ENCODE results near the gene BLMH.
A peak's percentile ranks its signal among the peaks of the same experiment; 100 is the strongest.

The BLMH gene

GRCh38 chr17:30290077-30290476 lies 1.7 kb downstream of the BLMH start:
- no peaks in the 10 kb centered on the region for H3K4me1 Mint-ChIP-seq
- H3K4me3 Mint-ChIP-seq = peak overlapping the region; percentile 87 to 93
- ATAC-seq = no peak
- no peak for DNase-seq
- H3K27ac Mint-ChIP-seq = no peak overlapping the region
- H3K27me3 Mint-ChIP-seq = no peaks in the 10 kb centered on the region
- no peaks in the 10 kb centered on the region for H3K9me3 Mint-ChIP-seq

- Mint-ChIP-seq H3K4me3 (no peak overlapping the region), H3K27me3 (no peaks in the 10 kb centered on the region), H3K27ac (no peak overlapping the region), H3K4me1 (no peaks in the 10 kb centered on the region), H3K9me3 (no peaks in the 10 kb centered on the region)
- DNase-seq (no peak), ATAC-seq (no peak)
These were observed 12.6 kb downstream of the BLMH start for GRCh38 chr17:30279156-30279555.

GRCh38 chr17:30278032-30278431 lies 13.7 kb downstream of the BLMH start:
- Mint-ChIP-seq H3K9me3 (no peaks in the 10 kb centered on the region), H3K4me1 (no peaks in the 10 kb centered on the region), H3K27me3 (no peaks in the 10 kb centered on the region), H3K4me3 (no peak overlapping the region), H3K27ac (no peak overlapping the region)
- ATAC-seq = no peak
- DNase-seq = no peak

GRCh38 chr17:30275911-30276310 lies 15.8 kb downstream of the BLMH start:
- DNase-seq (no peak), ATAC-seq (no peak)
- H3K27me3 Mint-ChIP-seq = no peaks in the 10 kb centered on the region
- no peaks in the 10 kb centered on the region for H3K9me3 Mint-ChIP-seq
- H3K4me1 Mint-ChIP-seq = no peaks in the 10 kb centered on the region
- H3K27ac Mint-ChIP-seq = peak overlapping the region in 1 of 2 donors; percentile 6
- no peak overlapping the region for H3K4me3 Mint-ChIP-seq

GRCh38 chr17:30274887-30275286 lies 16.9 kb downstream of the BLMH start:
- no peak for DNase-seq
- H3K27ac Mint-ChIP-seq = peak overlapping the region in 1 of 2 donors; percentile 54
- H3K27me3 Mint-ChIP-seq = no peaks in the 10 kb centered on the region
- H3K4me3 Mint-ChIP-seq = no peak overlapping the region
- ATAC-seq = no peak
- no peaks in the 10 kb centered on the region for H3K9me3 Mint-ChIP-seq
- no peaks in the 10 kb centered on the region for H3K4me1 Mint-ChIP-seq

GRCh38 chr17:30273373-30273772 lies 18.4 kb downstream of the BLMH start:
- H3K9me3 Mint-ChIP-seq = no peaks in the 10 kb centered on the region
- DNase-seq = no peak
- ATAC-seq = no peak
- H3K4me3 Mint-ChIP-seq = no peak overlapping the region
- H3K4me1 Mint-ChIP-seq = no peaks in the 10 kb centered on the region
- H3K27me3 Mint-ChIP-seq = no peaks in the 10 kb centered on the region
- H3K27ac Mint-ChIP-seq = no peak overlapping the region

- H3K27ac Mint-ChIP-seq = no peak overlapping the region
These were observed 20.6 kb downstream of the BLMH start for GRCh38 chr17:30271102-30271501.

GRCh38 chr17:30267625-30268024 lies 24.1 kb downstream of the BLMH start:
- Mint-ChIP-seq H3K9me3 (no peaks in the 10 kb centered on the region), H3K27ac (no peak overlapping the region), H3K4me3 (no peak overlapping the region), H3K4me1 (no peaks in the 10 kb centered on the region), H3K27me3 (no peaks in the 10 kb centered on the region)
- ATAC-seq (no peak), DNase-seq (no peak)

More at GRCh38 chr17:30271102-30271501, 20.6 kb downstream of the BLMH start:
- H3K4me1 Mint-ChIP-seq = no peaks in the 10 kb centered on the region
- no peaks in the 10 kb centered on the region for H3K27me3 Mint-ChIP-seq
- no peaks in the 10 kb centered on the region for H3K9me3 Mint-ChIP-seq
- no peak overlapping the region for H3K4me3 Mint-ChIP-seq
- ATAC-seq = no peak
- DNase-seq = no peak

- Mint-ChIP-seq H3K4me1 (peaks cover 6% of the 10 kb centered on the region), H3K4me3 (no peak overlapping the region), H3K27ac (no peak overlapping the region), H3K27me3 (no peaks in the 10 kb centered on the region), H3K9me3 (no peaks in the 10 kb centered on the region)
- ATAC-seq (no peak), DNase-seq (no peak)
These were observed 28.0 kb downstream of the BLMH start for GRCh38 chr17:30263552-30264333.

GRCh38 chr17:30256756-30257506 lies 34.8 kb downstream of the BLMH start:
- ATAC-seq (no peak), DNase-seq (no peak)
- Mint-ChIP-seq H3K27me3 (no peaks in the 10 kb centered on the region), H3K4me1 (peaks cover 11% of the 10 kb centered on the region), H3K4me3 (no peak overlapping the region), H3K27ac (no peak overlapping the region), H3K9me3 (no peaks in the 10 kb centered on the region)

- no peak for DNase-seq
- H3K4me3 Mint-ChIP-seq = no peak overlapping the region
- H3K27me3 Mint-ChIP-seq = no peaks in the 10 kb centered on the region
- peaks cover 10% of the 10 kb centered on the region for H3K4me1 Mint-ChIP-seq
- ATAC-seq = no peak
- H3K9me3 Mint-ChIP-seq = no peaks in the 10 kb centered on the region
- no peak overlapping the region for H3K27ac Mint-ChIP-seq
These were observed 37.6 kb downstream of the BLMH start for GRCh38 chr17:30254150-30254549.

- DNase-seq = no peak
- ATAC-seq = no peak
- Mint-ChIP-seq H3K27ac (peak overlapping the region in 1 of 2 donors; percentile 67), H3K9me3 (no peaks in the 10 kb centered on the region), H3K4me3 (no peak overlapping the region), H3K4me1 (peaks cover 2% of the 10 kb centered on the region), H3K27me3 (no peaks in the 10 kb centered on the region)
These were observed 38.4 kb downstream of the BLMH start for GRCh38 chr17:30253312-30253711.

GRCh38 chr17:30251931-30252330 lies 39.8 kb downstream of the BLMH start:
- no peak for ATAC-seq
- no peak for DNase-seq
- Mint-ChIP-seq H3K4me1 (no peaks in the 10 kb centered on the region), H3K9me3 (no peaks in the 10 kb centered on the region), H3K27me3 (no peaks in the 10 kb centered on the region), H3K4me3 (no peak overlapping the region), H3K27ac (no peak overlapping the region)

GRCh38 chr17:30249460-30249859 lies 42.3 kb downstream of the BLMH start:
- Mint-ChIP-seq H3K4me3 (no peak overlapping the region), H3K9me3 (no peaks in the 10 kb centered on the region), H3K27ac (no peak overlapping the region), H3K4me1 (no peaks in the 10 kb centered on the region), H3K27me3 (no peaks in the 10 kb centered on the region)
- no peak for DNase-seq
- ATAC-seq = no peak

- DNase-seq (no peak), ATAC-seq (no peak)
- H3K27ac Mint-ChIP-seq = peak overlapping the region; percentile 54 to 86
- no peaks in the 10 kb centered on the region for H3K27me3 Mint-ChIP-seq
- H3K9me3 Mint-ChIP-seq = no peaks in the 10 kb centered on the region
- H3K4me1 Mint-ChIP-seq = no peaks in the 10 kb centered on the region
- H3K4me3 Mint-ChIP-seq = no peak overlapping the region
These were observed 43.0 kb downstream of the BLMH start for GRCh38 chr17:30248786-30249185.

- Mint-ChIP-seq H3K4me3 (no peak overlapping the region), H3K27ac (no peak overlapping the region), H3K9me3 (no peaks in the 10 kb centered on the region), H3K4me1 (no peaks in the 10 kb centered on the region), H3K27me3 (no peaks in the 10 kb centered on the region)
- DNase-seq (no peak), ATAC-seq (no peak)
These were observed 45.3 kb downstream of the BLMH start for GRCh38 chr17:30246460-30246859.
